Ovary (tissue), 3 donors: ENCODE data around the gene OPN3.

Experiments used
- EP300 ChIP-seq: sonication (generic); formaldehyde crosslinking; IDR thresholded peaks from one replicate; pipeline ENCODE4 v1.6.1; 2017; ENCODE audit warnings: antibody characterized with exemption
- POLR2A ChIP-seq: fragments of 450-650 bp; IDR thresholded peaks from one replicate; pipeline ENCODE4 v1.6.1; 2017; ENCODE audit warnings: antibody characterized with exemption, mild to moderate bottlenecking, moderate library complexity
- TF ChIP-seq, protein P1 (sequence below), 3 donors: fragments of 450-650 bp in 2 of 3; fragments of 200-600 bp in 1 of 3; IDR thresholded peaks; one replicate each; pipeline versions ENCODE4 v1.5.1 to v1.8.0; 2016 to 2022; ENCODE audit warnings: antibody characterized with exemption in 3 of 3, mild to moderate bottlenecking in 1 of 3
- donor health status: DM: no; HTN: no; CAD: no.

DNA sequence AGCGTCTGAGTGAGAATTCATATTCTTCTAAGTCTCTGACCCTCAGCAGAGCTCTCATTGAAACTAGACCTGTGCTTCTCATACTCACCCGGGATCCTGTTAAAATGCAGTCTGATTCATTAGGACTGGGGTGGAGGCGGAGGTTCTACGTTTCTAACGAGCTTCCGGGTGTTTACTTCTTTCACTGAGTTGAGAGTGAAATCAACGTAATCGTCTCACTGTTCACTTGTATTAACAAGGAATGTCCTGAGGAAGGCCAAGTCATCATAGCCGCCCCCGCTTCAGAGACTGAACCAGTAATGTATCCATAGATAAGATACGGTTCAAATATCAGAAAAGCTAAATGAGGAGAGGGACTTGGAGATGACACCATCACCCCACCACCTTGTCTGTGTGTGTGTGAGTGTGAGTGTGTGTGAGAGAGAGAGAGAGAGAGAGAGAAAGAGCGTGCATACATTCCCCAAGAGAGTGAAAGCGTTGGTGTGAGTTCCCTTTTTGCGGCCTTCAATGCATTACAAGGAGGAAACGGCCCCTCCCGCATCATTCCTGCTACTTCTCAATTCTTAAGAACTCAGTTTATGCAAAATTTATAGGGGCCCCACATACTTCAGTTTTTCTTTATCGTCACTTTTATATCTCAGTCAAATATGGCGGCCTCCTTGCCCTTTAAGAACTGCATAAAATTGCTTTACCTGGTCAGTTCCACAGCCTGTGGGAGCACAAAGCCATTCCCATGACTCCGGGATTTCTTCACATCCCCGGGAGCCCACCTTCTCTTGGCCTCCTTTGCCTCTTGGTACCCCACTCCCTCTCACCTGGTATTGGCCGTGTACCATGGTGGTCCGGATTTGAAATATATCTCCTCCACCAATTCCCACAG is 88.2 kb downstream of the OPN3 start:
- TF ChIP-seq POLR2A (no peak), EP300 (no peak)
- TF ChIP-seq, protein P1, sequence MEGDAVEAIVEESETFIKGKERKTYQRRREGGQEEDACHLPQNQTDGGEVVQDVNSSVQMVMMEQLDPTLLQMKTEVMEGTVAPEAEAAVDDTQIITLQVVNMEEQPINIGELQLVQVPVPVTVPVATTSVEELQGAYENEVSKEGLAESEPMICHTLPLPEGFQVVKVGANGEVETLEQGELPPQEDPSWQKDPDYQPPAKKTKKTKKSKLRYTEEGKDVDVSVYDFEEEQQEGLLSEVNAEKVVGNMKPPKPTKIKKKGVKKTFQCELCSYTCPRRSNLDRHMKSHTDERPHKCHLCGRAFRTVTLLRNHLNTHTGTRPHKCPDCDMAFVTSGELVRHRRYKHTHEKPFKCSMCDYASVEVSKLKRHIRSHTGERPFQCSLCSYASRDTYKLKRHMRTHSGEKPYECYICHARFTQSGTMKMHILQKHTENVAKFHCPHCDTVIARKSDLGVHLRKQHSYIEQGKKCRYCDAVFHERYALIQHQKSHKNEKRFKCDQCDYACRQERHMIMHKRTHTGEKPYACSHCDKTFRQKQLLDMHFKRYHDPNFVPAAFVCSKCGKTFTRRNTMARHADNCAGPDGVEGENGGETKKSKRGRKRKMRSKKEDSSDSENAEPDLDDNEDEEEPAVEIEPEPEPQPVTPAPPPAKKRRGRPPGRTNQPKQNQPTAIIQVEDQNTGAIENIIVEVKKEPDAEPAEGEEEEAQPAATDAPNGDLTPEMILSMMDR (IDR thresholded peaks at IDR 0.05), result no peak
